Measurements from ENCODE around the gene IVD. TPM values are rescaled to one million over a fixed set of nuclear protein-coding genes. Genes with fewer than 3 reads are reported as not detected.
A peak's percentile ranks its signal among the peaks of the same experiment; 100 is the strongest.

IVD gene
- total and polyA plus RNA-seq, 9 of the 15 experiments (the other 6 are each of a cell fraction or from before 2014, with no cell fraction given) = 0.15 to 4.5 (median 2.4) TPM

DNA sequence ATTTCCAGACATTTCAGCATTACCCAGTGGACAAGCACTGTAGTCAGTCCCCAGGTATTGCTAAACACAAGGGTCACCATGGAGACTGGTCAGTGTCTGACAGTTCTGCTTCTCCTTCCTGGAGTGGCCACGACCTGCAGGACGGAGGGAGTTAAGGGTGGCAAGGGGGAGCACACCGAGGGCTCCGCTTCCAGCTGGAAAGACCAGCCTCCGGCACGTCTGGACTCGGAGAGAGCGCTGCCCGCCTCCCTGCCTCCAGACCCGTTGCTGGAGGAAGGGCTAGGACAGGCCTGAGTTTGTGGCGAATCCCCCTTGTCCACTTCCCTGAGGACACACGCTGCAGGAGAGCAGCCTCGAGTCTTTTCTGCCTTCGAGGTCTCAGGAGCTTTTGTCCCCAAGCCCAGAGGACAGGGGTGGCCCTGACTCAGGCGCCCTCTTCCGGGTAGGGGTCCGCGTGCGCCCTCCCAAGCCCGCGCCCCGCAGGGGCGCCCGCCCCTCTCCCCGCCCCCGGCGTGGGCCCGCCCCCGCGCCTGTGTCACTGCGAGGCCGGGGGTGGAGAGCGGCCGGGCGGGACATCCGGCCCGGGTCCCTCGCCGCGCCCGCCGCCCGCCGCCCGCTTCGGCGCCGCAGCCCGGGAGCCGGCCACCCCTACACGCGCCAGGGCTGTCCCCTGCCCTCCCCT is 65.0 kb downstream of the IVD start, which contains the start of gene CHST14 (continued):
- TF ChIP-seq, protein P1, sequence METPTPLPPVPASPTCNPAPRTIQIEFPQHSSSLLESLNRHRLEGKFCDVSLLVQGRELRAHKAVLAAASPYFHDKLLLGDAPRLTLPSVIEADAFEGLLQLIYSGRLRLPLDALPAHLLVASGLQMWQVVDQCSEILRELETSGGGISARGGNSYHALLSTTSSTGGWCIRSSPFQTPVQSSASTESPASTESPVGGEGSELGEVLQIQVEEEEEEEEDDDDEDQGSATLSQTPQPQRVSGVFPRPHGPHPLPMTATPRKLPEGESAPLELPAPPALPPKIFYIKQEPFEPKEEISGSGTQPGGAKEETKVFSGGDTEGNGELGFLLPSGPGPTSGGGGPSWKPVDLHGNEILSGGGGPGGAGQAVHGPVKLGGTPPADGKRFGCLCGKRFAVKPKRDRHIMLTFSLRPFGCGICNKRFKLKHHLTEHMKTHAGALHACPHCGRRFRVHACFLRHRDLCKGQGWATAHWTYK (CRISPR knock-in tag; IDR thresholded peaks at IDR 0.05) = 0 out of 2 replicates have a peak, but pooled peaks have one; percentile 35
- no peak for TF ChIP-seq NR4A1 (CRISPR knock-in tag; IDR thresholded peaks at IDR 0.05)
- no peak for TF ChIP-seq NR4A1 (tag; IDR thresholded peaks at IDR 0.05)
- peak; percentile 55; the same call in 1 of the 2 replicates for TF ChIP-seq L3MBTL2 (IDR thresholded peaks at IDR 0.05)
- TF ChIP-seq, protein P2, sequence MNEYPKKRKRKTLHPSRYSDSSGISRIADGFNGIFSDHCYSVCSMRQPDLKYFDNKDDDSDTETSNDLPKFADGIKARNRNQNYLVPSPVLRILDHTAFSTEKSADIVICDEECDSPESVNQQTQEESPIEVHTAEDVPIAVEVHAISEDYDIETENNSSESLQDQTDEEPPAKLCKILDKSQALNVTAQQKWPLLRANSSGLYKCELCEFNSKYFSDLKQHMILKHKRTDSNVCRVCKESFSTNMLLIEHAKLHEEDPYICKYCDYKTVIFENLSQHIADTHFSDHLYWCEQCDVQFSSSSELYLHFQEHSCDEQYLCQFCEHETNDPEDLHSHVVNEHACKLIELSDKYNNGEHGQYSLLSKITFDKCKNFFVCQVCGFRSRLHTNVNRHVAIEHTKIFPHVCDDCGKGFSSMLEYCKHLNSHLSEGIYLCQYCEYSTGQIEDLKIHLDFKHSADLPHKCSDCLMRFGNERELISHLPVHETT (CRISPR knock-in tag; conservative IDR thresholded peaks at IDR 0.05 in 1 of 2, IDR thresholded peaks at IDR 0.05 in 1 of 2) = peak in 1 of 2 experiments; percentile 23; a peak in 1 of 4 replicates
- no peak for TF ChIP-seq XRCC3 (IDR thresholded peaks at IDR 0.05)
- TF ChIP-seq CEBPG (CRISPR knock-in tag; IDR thresholded peaks at IDR 0.05) = peak; percentile 79
- TF ChIP-seq CEBPG (tag; conservative IDR thresholded peaks at IDR 0.05 in 1 of 2, IDR thresholded peaks at IDR 0.05 in 1 of 2) = no peak
- TF ChIP-seq TCF7 (IDR thresholded peaks at IDR 0.05; ENCODE audit: borderline replicate concordance) = no peak
- TF ChIP-seq KDM1A (IDR thresholded peaks at IDR 0.05) = no peak
- TF ChIP-seq CTBP1 (IDR thresholded peaks at IDR 0.05; ENCODE audit: borderline replicate concordance) = peak; percentile 34; the same call in 1 of the 2 replicates
- TF ChIP-seq E2F3 (CRISPR knock-in tag; IDR thresholded peaks at IDR 0.05) = peak; percentile 82; the same call in 1 of the 2 replicates
- no peak for TF ChIP-seq PTBP1 (IDR thresholded peaks at IDR 0.05; ENCODE audit: low read depth, low read length)
- no peak for TF ChIP-seq ETV5 (CRISPR knock-in tag; IDR thresholded peaks at IDR 0.05; ENCODE audit: low read depth)
- peak; percentile 68; the same call in 1 of the 2 replicates for TF ChIP-seq MTA3 (IDR thresholded peaks at IDR 0.05; ENCODE audit: borderline replicate concordance)
- peak; percentile 24 for TF ChIP-seq CXXC5 (CRISPR knock-in tag; IDR thresholded peaks at IDR 0.05)
- TF ChIP-seq, protein P3, sequence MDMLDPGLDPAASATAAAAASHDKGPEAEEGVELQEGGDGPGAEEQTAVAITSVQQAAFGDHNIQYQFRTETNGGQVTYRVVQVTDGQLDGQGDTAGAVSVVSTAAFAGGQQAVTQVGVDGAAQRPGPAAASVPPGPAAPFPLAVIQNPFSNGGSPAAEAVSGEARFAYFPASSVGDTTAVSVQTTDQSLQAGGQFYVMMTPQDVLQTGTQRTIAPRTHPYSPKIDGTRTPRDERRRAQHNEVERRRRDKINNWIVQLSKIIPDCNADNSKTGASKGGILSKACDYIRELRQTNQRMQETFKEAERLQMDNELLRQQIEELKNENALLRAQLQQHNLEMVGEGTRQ (CRISPR knock-in tag; IDR thresholded peaks at IDR 0.05) = no peak
- no peak for TF ChIP-seq ZFPM2 (CRISPR knock-in tag; IDR thresholded peaks at IDR 0.05)
- TF ChIP-seq, protein P4, sequence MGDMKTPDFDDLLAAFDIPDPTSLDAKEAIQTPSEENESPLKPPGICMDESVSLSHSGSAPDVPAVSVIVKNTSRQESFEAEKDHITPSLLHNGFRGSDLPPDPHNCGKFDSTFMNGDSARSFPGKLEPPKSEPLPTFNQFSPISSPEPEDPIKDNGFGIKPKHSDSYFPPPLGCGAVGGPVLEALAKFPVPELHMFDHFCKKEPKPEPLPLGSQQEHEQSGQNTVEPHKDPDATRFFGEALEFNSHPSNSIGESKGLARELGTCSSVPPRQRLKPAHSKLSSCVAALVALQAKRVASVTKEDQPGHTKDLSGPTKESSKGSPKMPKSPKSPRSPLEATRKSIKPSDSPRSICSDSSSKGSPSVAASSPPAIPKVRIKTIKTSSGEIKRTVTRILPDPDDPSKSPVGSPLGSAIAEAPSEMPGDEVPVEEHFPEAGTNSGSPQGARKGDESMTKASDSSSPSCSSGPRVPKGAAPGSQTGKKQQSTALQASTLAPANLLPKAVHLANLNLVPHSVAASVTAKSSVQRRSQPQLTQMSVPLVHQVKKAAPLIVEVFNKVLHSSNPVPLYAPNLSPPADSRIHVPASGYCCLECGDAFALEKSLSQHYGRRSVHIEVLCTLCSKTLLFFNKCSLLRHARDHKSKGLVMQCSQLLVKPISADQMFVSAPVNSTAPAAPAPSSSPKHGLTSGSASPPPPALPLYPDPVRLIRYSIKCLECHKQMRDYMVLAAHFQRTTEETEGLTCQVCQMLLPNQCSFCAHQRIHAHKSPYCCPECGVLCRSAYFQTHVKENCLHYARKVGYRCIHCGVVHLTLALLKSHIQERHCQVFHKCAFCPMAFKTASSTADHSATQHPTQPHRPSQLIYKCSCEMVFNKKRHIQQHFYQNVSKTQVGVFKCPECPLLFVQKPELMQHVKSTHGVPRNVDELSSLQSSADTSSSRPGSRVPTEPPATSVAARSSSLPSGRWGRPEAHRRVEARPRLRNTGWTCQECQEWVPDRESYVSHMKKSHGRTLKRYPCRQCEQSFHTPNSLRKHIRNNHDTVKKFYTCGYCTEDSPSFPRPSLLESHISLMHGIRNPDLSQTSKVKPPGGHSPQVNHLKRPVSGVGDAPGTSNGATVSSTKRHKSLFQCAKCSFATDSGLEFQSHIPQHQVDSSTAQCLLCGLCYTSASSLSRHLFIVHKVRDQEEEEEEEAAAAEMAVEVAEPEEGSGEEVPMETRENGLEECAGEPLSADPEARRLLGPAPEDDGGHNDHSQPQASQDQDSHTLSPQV (IDR thresholded peaks at IDR 0.05) = peak; percentile 50; the same call in 1 of the 2 replicates
- 0 out of 2 replicates have a peak, but pooled peaks have one; percentile 27 for TF ChIP-seq PHF8 (IDR thresholded peaks at IDR 0.05; ENCODE audit: borderline replicate concordance, low read length)
- TF ChIP-seq ZNF583 (CRISPR knock-in tag; IDR thresholded peaks at IDR 0.05) = 0 out of 2 replicates have a peak, but pooled peaks have one; percentile 26
